Measurements from ENCODE around the gene TRABD.
"Not testable (repeated sequence)": the region's sequence is repeated elsewhere in the genome, so short reads cannot be mapped to it uniquely, and the experiment has no call there.

Gene TRABD

GRCh38 chr22:50153056-50153755, 32.5 kb upstream of the TRABD start:
- DNase-seq, result no peak

- no peak for DNase-seq
These were observed 32.0 kb upstream of the TRABD start for GRCh38 chr22:50153756-50154140.

GRCh38 chr22:50157709-50158375, 27.9 kb upstream of the TRABD start:
- DNase-seq, result no peak

DNA sequence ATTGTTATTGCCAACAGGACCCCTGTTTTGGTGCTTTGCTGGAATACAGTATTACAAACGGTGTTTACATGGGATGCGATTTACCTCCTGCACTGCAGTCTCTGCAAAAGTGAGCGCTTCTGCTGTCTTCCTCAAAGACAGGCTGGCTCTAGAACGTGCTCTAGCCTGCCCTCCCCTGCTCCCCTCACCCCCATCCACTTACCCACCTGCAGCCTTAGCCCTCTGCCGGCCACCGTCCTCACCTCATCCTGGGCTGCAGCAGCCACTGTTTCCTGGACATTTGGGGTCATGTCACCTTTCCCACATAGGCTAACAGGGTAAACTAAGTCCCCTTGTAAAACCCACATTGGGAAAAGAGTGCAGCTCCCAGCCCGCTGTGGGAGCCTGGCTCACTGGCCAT, 24.8 kb upstream of the TRABD start:
- DNase-seq, result no peak

DNA sequence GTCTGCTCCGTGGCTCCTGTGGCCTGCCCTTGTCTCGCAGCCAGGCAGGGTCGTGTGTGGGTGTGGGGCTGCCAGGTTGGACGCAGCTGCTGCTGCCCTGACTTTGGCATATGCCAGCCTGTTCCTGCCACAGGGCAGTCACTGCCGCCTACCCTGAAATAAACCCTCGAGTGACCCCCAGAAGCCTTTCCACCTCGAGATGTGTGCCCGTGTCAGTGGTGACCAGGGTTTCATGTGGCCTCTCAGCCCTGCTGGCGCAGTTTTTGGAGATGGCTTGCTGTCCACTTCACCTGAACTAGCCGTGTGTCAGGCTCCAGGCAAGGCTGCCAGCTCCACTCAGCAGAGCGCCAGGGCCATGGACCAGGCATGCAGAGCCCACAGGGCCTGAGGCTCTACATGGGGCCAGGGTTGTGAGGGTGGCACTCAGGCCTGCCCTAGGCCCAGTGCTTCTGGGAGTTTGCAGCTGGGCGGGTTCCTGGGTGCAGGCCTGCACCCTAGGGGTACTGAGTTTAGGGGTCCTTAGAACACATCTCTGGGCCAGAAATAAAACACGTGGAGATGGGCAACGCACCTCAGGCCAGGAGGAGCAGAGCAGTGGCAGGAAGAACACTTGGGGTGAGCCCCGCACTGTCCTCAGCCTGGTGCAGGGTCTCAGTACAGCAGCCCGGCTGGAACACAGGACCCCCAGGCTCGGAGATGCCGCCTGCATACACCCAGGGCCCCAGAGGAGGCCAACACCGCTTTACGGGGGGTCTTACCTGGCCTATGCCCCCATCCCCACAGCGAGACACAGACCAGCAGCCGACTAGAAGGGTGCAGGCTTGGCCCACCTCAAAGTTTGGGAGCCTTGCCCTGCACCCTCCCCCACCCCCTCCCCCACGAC, 24.0 kb upstream of the TRABD start:
- DNase-seq, result no peak

- no peak for DNase-seq
These were observed 23.2 kb upstream of the TRABD start for GRCh38 chr22:50162391-50162956.

GRCh38 chr22:50165436-50166123, 20.1 kb upstream of the TRABD start:
- DNase-seq, result no peak

GRCh38 chr22:50167689-50168489, 17.8 kb upstream of the TRABD start:
- DNase-seq, result no peak

GRCh38 chr22:50168490-50169180, 17.1 kb upstream of the TRABD start:
- DNase-seq, result not testable (repeated sequence)

DNA sequence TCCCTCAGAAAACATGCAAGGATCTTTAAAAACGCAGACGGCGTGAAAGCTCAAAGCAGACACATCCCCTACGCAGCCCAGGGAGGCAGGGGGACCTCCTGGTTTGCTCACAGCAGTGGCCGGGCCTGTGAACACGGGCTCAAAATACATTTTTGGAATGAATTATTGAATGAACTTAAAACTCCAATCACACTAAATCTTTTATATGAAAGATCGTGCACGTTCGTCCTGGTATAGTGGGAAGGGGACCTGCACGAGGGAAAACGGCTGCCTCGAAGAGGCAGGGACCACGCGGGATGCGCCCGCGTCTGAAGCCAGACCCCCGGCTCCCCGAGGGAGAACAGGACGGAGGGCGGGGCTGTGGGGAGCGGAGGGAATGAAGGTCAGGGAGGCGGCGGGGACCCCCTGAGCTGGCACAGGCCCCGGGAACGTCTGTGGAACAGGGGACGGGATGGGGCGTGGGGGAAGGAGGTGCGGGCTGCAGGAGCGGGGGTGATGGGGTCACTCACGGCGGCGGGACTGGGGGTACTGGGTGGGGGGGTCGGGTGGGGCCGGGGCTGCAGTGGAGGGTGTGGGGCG, 16.4 kb upstream of the TRABD start:
- DNase-seq, result no peak

GRCh38 chr22:50169774-50170341, 15.9 kb upstream of the TRABD start:
- no peak for DNase-seq

GRCh38 chr22:50170453-50171318, 15.0 kb upstream of the TRABD start, which contains the start of gene PANX2:
Gene PANX2, plus strand, starts transcription at chr22:50170731. Its CDS starts 0 bp downstream, at chr22:50170731.
- DNase-seq, result no peak

DNA sequence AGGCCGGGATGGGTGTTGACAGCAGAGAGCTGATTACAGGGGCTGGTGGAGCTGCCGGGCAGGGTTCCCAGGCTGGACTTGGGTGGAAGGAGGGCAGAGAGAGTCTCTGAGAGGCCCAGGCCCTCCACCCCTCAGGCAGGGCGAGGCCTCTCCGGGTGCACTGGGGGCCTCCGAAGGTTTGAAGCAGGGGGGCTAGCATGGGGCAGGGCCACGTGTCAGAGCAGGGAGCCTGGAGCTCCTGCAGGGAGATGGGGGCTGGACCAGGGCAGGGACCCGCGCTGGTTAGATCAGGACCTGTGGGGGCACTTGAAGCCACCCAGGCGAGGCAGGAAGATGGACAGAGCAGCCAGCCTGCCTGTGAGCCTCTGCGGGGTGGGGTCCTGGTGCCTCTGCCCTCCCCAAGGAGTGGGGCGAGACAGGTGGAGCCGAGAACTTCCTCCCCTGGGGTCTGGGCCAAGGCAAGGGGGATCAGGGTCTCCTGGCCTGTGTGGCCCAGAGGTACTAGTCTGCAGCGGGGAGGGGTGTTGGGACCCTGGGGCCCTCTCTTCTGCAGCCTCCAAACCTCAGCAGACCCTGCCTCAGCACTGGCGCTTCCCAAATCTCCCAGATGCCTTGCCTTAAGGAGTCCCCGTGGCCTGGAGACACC, 14.3 kb upstream of the TRABD start:
- no peak for DNase-seq

- no peak for DNase-seq
These were observed 13.7 kb upstream of the TRABD start for GRCh38 chr22:50171965-50172421.

DNA sequence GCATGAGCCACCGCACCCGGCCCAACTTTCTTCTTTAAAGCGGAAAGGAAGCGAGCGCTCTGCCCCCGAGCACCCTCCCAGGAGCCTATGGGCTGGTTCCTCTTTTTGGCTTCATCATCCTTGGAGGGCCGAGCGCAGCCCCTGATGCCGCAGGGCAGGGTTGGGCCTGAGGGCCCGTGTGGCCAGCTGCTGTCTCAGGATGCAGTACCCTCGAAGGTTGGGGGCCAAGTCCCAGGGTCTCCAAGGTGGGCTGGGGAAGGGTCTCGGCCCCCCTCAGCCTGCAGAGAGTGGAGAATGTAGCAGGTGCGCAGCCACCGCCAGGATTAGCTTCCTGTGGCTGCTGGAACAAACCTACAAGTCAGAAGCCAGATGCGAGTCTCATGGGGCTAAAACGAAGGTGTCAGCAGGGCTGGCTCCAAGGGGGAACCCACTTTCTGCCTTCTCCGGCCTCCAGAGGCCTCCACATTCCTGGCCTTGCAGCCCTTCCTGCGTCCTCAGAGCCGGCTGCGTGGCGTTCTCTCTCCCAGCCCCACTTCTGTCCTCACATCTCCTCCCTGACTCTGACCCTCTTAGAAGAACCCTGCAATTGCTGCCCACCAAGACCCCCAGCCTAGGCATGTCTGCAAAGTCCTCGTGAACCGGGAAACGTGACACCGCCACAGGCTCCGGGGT, 12.3 kb upstream of the TRABD start:
- DNase-seq, result no peak

DNA sequence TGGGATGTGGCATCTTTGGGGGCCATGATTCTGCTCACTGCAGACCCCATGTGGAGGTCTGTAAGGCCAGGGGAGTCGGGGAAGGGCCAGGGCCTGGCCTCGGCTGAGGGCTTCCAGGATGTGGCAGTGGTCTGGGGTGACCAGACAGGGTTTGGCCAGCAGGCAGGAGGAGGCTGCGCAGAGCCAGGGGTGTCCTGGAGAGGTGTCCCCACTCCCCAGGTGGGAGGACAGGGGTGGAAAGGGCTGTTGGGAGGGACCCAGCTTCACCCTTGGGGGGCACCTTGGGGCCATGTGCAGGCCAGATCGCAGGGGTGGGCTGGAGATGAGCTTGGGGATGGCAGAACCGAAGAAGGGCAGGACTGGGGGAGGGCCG, 11.7 kb upstream of the TRABD start:
- DNase-seq, result no peak

DNA sequence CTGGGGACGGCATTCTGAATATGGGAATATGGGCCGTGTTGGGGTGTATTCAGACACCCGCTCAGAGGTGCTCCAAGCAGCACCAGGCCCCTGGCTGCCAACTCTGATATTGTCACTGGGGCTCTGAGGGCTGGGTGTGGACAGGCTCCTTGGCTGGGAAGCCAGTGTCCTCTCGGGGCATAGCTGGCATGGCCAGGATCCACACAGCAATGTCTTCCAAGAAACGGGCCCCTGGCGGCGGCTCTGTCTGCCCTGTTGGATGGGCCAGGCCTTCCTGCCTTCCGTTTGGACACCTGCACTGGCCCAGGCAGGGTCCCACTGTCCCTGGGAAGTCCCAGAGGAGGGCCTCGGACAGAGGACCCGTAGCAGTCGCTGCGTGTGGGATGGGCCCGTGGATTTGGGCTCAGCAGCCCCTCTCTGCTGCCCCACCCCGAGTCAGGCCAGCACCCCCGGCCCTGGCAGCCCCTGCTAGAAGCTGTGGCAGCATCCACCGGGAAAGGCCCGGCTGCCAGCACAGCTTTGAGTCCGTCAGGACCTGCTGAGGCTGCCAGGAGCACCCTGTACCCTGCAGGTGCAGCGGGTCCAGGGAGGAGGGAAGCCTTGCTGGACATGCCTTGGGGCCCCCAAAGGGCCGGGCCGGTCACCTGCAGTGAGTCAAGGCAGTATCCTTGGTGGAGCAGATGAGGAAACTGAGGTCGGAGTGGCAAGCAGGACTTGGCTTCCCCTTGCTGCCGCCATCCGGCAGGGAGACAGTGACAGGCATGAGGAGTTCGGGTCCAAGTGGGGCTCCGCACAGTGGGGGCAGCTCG, 11.1 kb upstream of the TRABD start:
- no peak for DNase-seq

DNA sequence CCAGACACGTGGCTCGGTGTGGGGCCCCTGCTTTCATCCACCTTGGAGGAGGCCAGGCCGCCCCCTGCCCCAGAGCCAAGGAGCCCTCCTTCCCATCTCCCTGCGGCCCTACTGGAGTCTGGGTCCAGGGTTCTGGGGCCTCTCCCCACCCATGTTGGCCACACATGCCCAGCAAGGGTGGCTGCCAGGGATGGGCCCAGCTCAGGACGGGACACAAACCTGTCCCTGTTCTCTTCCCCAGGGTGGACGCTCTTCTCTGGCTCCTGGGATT, 10.6 kb upstream of the TRABD start:
- no peak for DNase-seq

All from NCI-H1048 (cell line).